Psoas muscle (tissue), 8 donors: Measurements from ENCODE around the gene IFI30. TPM values are rescaled to one million over a fixed set of nuclear protein-coding genes. Genes with fewer than 3 reads are reported as not detected.
A peak's percentile ranks its signal among the peaks of the same experiment; 100 is the strongest.

ENCODE experiments used
- ATAC-seq, 4 donors: fragments of 200-7000 bp; cut with Tn5 transposase; one replicate each; pipeline ENCODE4 v1.9.1; 2020; ENCODE audit warnings: moderate library complexity in 3 of 4, mild to moderate bottlenecking in 2 of 4
- DNase-seq, 2 donors: peaks; one replicate each; pipeline ENCODE4 v3.0.0-alpha.2; 2020
- H3K27ac ChIP-seq: fragments of 200-600 bp; one replicate; pipeline ENCODE4 v1.8.0; 2022
- H3K27me3 ChIP-seq, 3 donors: fragments of 200-600 bp in 1 of 3; one replicate each; pipeline versions ENCODE4 v1.6.1 to v1.8.0; 2013 to 2022; ENCODE audit warnings: low read length in 2 of 3, mild to moderate bottlenecking in 2 of 3, moderate library complexity in 1 of 3; ENCODE audit not compliant: insufficient read depth in 3 of 3
- H3K36me3 ChIP-seq, 2 donors: fragments of 200-600 bp in 1 of 2; one replicate each; pipeline versions ENCODE4 v1.6.1 to v1.8.0; 2013 to 2022; ENCODE audit warnings: low read depth in 1 of 2, mild to moderate bottlenecking in 1 of 2, moderate library complexity in 1 of 2; ENCODE audit not compliant: insufficient read depth in 1 of 2
- H3K4me1 ChIP-seq: fragments of 200-600 bp; one replicate; pipeline ENCODE4 v1.8.0; 2022
- H3K4me3 ChIP-seq: fragments of 200-600 bp; one replicate; pipeline ENCODE4 v1.8.0; 2022; ENCODE audit warnings: mild to moderate bottlenecking
- H3K9me3 ChIP-seq: fragments of 200-600 bp; one replicate; pipeline ENCODE4 v1.8.0; 2022
- CTCF ChIP-seq: fragments of 200-600 bp; IDR thresholded peaks from one replicate; pipeline ENCODE4 v1.8.0; 2022; ENCODE audit warnings: antibody characterized with exemption
- WGBS, 3 donors: extraction: QIAGEN DNeasy Blood & Tissue Kit; methylation state at CpG; one replicate each; pipeline versions ENCODE4 v1.1.6 to v1.1.7; 2013; 5-methylcytosine and 5-hydroxymethylcytosine counted together
- intact Hi-C, 2 donors: fragments of 100-400 bp; cut with DNase I; formaldehyde crosslinking; loops; one replicate each; pipeline versions ENCODE4 v1.11.0 to v1.14.2; 2022
- long read RNA-seq, 2 donors: library from polyadenylated mRNA; unstranded; transcript quantifications; one replicate each; pipeline ENCODE4 v2.0.0, GENCODE V29; 2021
- polyA plus RNA-seq, 3 donors: library from polyadenylated mRNA; stranded (reverse); fragments of 200-250 nt; gene quantifications; one replicate each; pipeline ENCODE4 v1.2.3, GENCODE V29; 2013
- total RNA-seq, 4 donors: library from RNA; stranded (reverse); fragmentation: NEBNext Ultra II Directional in 2 of 4; extraction: Animal tissue kit (Norgen Biotek cat#: 25700) in 2 of 4; gene quantifications; one replicate each; pipeline versions ENCODE4 v1.2.1 to v1.2.4, GENCODE V29; 2021 to 2023
- donor health status: healthy with polysubstance abuse.
- donor health status: DM: no; HTN: no; CAD: no; lungs with moderate emphysema.
- donor health status: Bipolar disorder and iron deficiency.
- donor health status: healthy.
- donor health status: DM: yes; HTN: yes; CAD: no.
- donor health status: DM: no; HTN: no; CAD: no.
- donor health status: DM: no; HTN: no; CAD: no.
- donor health status: DM: yes; HTN: yes; CAD: no.

The IFI30 gene
- 10 to 100 TPM in 3 of 4 donors, 1 to 10 TPM in 1; 4.3 to 21.5 (median 12.5) TPM for total RNA-seq
- 10 to 100 TPM in 1 of 3 donors, 1 to 10 TPM in 2; 1.4 to 11.7 (median 4.7) TPM for polyA plus RNA-seq
- long read RNA-seq, donor 1, transcript IFI30-201 (7 exons, 1,134 nt), result major isoform, 9 of 9 reads
- long read RNA-seq, donor 1, partial matches to known transcripts, result 0 of 9 reads
- long read RNA-seq, donor 1, other reads (novel, unspliced or antisense), result 0 of 9 reads
- long read RNA-seq, donor 2, transcript IFI30-201 (7 exons, 1,134 nt), result major isoform, 12 of 13 reads
- long read RNA-seq, donor 2, partial matches to known transcripts, result 0 of 13 reads
- long read RNA-seq, donor 2, other reads (novel, unspliced or antisense), result 1 of 13 reads

- peak; percentile 75 to 82 for DNase-seq
- intact Hi-C loops, result no loop called here
- H3K4me3 ChIP-seq, result peak within 1 kb of the TSS; percentile 79
- peaks cover 10% of the 10 kb centered on the region for H3K4me1 ChIP-seq
- WGBS, 3 donors, result 0 to 1% (median 1%) methylated on average over 43 to 47 of the region's 47 CpGs
- peak within 1 kb of the TSS; percentile 41 for H3K27ac ChIP-seq
- peaks cover 3 to 11% of the 10 kb centered on the region in 2 donors for H3K36me3 ChIP-seq
- no peak for TF ChIP-seq CTCF
- H3K27me3 ChIP-seq, result peaks cover 0 to 2% (median 0%) of the 10 kb centered on the region in 3 donors
- ATAC-seq, result peak; percentile 54 to 73 (median 62)
- no peaks in the 10 kb centered on the region for H3K9me3 ChIP-seq
Observed at GRCh38 chr19:18173572-18174288, at the start of gene IFI30. Gene IFI30 (plus strand): TSS chr19:18173813. CDS start chr19:18173842, 29 bp downstream.

- no peak overlapping the region for H3K27ac ChIP-seq
- DNase-seq, result no peak
- intact Hi-C loops, result no loop called here
- 77 to 83% (median 78%) methylated on average over 26 of the region's 26 CpGs for WGBS, 3 donors
- H3K27me3 ChIP-seq, result no peaks in the 10 kb centered on the region
- no peak for TF ChIP-seq CTCF
- H3K36me3 ChIP-seq, result peaks cover 0 to 6% of the 10 kb centered on the region in 2 donors
- H3K9me3 ChIP-seq, result no peaks in the 10 kb centered on the region
- ATAC-seq, result no peak
- no peak overlapping the region for H3K4me3 ChIP-seq
- no peaks in the 10 kb centered on the region for H3K4me1 ChIP-seq
Observed at GRCh38 chr19:18123819-18124218, 49.8 kb upstream of the IFI30 start.

- Histone ChIP-seq H3K36me3 (peaks cover 0 to 6% of the 10 kb centered on the region in 2 donors), H3K9me3 (no peaks in the 10 kb centered on the region), H3K27me3 (no peaks in the 10 kb centered on the region), H3K27ac (no peak overlapping the region), H3K4me1 (no peaks in the 10 kb centered on the region), H3K4me3 (no peak overlapping the region)
- DNase-seq (no peak), ATAC-seq (no peak)
- 63 to 100% (median 72%) methylated on average over 2 of the region's 2 CpGs for WGBS, 3 donors
- intact Hi-C loops, result no loop called here
- no peak for TF ChIP-seq CTCF
Observed at GRCh38 chr19:18126097-18126496, 47.5 kb upstream of the IFI30 start.

- no peaks in the 10 kb centered on the region for H3K27me3 ChIP-seq
- TF ChIP-seq CTCF, result no peak
- peaks cover 0 to 12% of the 10 kb centered on the region in 2 donors for H3K36me3 ChIP-seq
- intact Hi-C loops, result no loop called here
- H3K9me3 ChIP-seq, result no peaks in the 10 kb centered on the region
- H3K27ac ChIP-seq, result no peak overlapping the region
- no peaks in the 10 kb centered on the region for H3K4me1 ChIP-seq
- ATAC-seq, result no peak
- 81 to 89% (median 82%) methylated on average over 3 of the region's 3 CpGs for WGBS, 3 donors
- H3K4me3 ChIP-seq, result no peak overlapping the region
- DNase-seq, result no peak
Observed at GRCh38 chr19:18128044-18128443, 45.6 kb upstream of the IFI30 start.
